ENCODE data around the gene MPG.

DNA sequence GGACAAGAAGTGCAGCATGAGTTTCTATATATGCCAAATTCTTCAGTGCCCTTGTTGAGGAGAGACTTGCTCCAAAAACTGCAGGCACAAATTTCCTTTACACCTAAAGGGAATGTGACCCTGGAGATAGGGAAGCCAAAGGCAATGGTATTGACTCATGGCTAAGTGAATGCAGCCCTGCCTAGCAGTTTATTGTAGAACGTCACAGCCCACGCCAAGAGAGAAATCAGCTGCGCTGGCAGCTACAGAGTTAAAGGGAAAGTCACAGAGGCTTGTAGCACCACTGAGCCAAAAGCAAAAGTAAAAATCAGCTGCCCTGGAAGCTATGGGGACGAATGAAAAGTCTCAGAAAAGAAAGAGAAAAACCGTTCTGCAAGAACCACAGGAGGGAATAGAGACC is 34.7 kb upstream of the MPG start:
- TF ChIP-seq, protein P1, sequence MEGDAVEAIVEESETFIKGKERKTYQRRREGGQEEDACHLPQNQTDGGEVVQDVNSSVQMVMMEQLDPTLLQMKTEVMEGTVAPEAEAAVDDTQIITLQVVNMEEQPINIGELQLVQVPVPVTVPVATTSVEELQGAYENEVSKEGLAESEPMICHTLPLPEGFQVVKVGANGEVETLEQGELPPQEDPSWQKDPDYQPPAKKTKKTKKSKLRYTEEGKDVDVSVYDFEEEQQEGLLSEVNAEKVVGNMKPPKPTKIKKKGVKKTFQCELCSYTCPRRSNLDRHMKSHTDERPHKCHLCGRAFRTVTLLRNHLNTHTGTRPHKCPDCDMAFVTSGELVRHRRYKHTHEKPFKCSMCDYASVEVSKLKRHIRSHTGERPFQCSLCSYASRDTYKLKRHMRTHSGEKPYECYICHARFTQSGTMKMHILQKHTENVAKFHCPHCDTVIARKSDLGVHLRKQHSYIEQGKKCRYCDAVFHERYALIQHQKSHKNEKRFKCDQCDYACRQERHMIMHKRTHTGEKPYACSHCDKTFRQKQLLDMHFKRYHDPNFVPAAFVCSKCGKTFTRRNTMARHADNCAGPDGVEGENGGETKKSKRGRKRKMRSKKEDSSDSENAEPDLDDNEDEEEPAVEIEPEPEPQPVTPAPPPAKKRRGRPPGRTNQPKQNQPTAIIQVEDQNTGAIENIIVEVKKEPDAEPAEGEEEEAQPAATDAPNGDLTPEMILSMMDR (IDR thresholded peaks at IDR 0.05; ENCODE audit: control extremely low read depth in 1 of 3, insufficient read depth in 1 of 3, low read depth in 1 of 3, low read length in 3 of 3) = no peak
- TF ChIP-seq CEBPB (IDR thresholded peaks at IDR 0.05; ENCODE audit: low read depth, low read length) (no peak), JUN (IDR thresholded peaks at IDR 0.05; ENCODE audit: low read depth, low read length) (no peak), SIN3A (conservative IDR thresholded peaks at IDR 0.05 in 1 of 2, IDR thresholded peaks at IDR 0.05 in 1 of 2; ENCODE audit: low read depth in 1 of 2, low read length in 2 of 2) (no peak), GABPA (IDR thresholded peaks at IDR 0.05; ENCODE audit: borderline replicate concordance, insufficient read depth, low read length) (no peak), RFX5 (IDR thresholded peaks at IDR 0.05; ENCODE audit: borderline replicate concordance, low read depth, low read length) (no peak), POLR2AphosphoS5 (IDR thresholded peaks at IDR 0.05; ENCODE audit: low read depth, low read length) (no peak), TEAD4 (IDR thresholded peaks at IDR 0.05; ENCODE audit: low read depth, low read length) (no peak), POLR2A (IDR thresholded peaks at IDR 0.05; ENCODE audit: control extremely low read depth in 1 of 2, low read depth in 2 of 2, low read length in 2 of 2) (no peak), TAF1 (IDR thresholded peaks at IDR 0.05; ENCODE audit: low read depth, low read length) (no peak), CHD1 (IDR thresholded peaks at IDR 0.05; ENCODE audit: low read depth, low read length) (no peak), SRF (IDR thresholded peaks at IDR 0.05; ENCODE audit: low read depth, low read length) (no peak)
- TF ChIP-seq, protein P2, sequence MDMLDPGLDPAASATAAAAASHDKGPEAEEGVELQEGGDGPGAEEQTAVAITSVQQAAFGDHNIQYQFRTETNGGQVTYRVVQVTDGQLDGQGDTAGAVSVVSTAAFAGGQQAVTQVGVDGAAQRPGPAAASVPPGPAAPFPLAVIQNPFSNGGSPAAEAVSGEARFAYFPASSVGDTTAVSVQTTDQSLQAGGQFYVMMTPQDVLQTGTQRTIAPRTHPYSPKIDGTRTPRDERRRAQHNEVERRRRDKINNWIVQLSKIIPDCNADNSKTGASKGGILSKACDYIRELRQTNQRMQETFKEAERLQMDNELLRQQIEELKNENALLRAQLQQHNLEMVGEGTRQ (IDR thresholded peaks at IDR 0.05; ENCODE audit: low read length) = no peak

Measured in H1 (cell line).